ENCODE data around the gene ALK.
A peak's percentile ranks its signal among the peaks of the same experiment; 100 is the strongest.

Gene ALK

DNA sequence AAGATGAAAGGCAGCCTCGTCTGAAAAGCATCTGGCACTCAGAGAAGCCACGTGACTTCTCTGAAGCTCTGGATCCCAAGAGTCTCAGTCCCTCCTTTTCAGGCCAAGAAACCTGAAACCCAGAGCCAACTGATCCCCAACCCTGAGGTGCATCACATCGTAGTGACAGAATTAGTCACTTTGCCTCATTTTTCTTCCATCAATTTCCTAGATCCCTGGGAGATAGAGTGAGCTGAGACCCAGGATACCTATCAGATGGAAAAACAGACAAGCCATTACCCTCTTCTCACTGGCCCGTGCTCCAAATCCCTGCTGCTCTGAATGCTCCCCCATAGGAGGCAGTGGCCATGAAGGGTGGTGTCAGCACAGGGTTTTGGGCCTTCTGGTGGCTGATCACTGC is 113.1 kb downstream of the ALK start:
- no peak for DNase-seq
- intact Hi-C loops (cut with DNase I): no loop called here

DNA sequence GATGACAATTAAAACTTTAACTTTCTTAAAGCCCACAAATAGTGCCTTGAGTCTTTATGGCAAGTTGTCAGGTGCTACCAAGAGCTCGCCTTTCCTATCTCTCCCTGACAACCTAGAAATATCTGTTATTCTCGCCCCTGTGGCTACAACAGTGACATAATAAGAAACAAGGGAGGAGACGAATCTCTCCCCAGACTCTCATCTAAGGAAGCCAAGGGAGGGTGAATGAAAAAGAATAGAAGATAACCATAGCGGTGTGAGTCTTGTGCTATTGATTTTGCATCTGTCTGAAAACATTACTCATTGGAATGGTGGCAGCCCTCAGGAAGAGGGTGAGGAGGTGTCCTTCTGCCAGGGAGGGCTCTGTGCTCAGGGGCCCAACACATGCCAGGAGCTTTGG is 114.3 kb downstream of the ALK start:
- intact Hi-C loops (cut with DNase I): no loop called here
- DNase-seq: no peak

DNA sequence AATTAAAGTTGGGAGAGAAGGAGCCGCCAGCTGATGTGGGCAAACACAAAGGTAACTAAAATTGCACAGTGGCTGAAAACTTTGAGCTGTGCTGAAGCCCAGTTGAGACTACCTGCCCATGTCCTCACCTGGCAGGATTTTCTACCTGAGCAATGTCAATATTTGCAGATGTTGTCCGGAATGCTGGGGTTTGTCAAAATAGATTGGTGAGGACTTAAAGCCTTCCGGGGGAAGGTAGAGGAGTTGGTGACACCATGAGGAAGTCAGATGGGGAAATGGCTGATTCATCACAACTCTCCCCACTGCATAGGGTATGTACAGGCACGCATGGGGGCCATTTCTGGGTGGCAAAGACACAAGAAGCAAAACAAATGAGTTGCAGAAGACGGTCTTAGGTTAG is 114.9 kb downstream of the ALK start:
- intact Hi-C loops (cut with DNase I): no loop called here
- DNase-seq: no peak

DNA sequence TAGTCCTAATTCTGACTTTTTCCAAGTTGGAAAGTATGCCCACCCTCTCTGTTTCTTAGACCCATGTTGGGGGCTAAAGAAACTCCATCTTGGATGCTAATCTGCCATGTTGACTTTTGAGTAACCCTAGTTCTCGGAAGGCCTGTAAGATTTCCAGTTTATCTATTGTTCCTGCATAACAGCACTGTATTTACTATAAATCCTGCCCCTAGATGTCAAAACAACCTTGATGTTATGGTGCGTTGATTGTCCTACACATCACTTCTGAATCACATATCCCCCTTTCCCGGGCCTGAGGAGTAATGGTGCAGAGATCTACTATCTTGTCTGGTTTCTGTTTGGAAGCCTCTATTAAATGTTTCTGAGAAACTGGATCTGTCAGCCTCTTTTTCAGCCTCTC is 116.7 kb downstream of the ALK start:
- DNase-seq: no peak
- intact Hi-C loops (cut with DNase I): no loop called here

DNA sequence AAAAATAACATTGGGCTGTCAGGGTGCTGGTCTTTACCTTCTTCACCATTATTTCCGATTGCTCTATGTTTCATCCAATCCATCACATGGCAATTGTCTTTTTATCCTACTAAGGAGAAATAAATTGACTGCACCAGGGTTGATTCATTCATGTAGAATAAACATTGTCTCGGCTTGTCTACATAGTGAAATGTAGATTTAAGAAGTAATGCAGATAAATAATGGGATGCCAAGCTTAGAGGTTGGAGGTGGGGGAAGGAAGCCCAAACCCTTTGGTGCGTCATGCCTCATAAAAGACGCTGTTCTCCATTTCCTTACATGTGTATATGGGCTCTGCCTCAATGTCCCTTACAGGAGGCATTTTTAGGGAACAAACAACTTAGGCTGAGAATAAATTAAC is 117.8 kb downstream of the ALK start:
- no peak for DNase-seq
- intact Hi-C loops (cut with DNase I): no loop called here

DNA sequence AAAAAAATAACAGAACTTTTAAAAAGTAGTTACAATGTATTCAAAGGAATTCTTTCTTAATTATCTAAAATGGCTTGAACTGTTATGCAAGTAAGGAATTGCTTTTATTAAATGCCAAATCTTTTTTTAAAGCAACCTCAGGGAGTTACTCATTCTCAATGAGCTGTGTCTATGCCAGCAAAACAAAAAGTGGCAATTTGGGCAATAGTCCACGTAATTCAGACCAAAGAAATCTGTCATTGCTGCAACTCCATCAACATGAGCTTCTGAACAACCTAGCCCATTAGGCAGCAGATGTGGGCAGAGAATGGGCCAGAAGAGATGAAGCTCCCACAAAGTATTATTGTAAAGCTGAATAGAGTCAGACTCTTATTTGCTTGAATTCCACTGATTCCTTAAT is 118.4 kb downstream of the ALK start:
- intact Hi-C loops (cut with DNase I): no loop called here

DNA sequence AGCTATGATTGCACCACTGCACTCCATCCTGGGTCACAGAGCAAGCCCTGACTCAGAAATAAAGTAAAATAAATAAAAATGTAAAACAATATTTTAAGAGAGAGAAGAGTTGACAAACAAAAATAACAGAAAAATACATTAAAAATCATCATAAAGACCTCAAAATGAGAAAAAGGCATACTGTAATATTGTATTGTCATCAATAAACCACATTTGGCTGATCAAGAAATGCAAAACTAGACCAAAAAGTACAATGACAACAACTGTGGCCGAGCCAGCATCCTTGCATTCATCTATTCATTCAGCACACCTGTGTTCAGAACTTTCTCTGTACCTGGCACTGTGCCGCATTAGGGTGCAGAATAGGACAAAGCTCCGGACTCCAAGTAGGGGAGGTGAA is 121.8 kb downstream of the ALK start:
- intact Hi-C loops (cut with DNase I): no loop called here
- no peak for DNase-seq

More for the DNA sequence above, 118.4 kb downstream of the ALK start:
- peak in 1 of 42 donors; percentile 3 for DNase-seq

DNA sequence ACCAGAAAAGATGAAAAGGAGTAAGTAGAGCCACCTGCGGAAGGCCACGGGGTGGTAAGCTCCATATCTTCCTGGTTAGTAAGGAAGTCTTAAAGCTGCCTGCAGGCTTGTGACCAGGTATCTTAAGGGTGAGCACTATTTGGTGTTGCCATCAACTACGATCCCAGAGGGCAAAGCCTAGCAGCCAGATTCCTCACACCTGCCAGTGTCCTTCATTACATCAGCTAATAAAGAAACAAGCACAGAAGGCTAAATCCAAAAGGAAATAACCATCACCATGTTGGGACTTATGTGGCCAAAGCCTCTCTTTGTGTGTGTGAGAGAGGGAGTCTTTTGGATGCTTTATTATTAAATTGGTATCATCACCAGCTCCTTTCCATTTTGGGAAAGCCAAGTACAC is 123.5 kb downstream of the ALK start:
- no peak for DNase-seq
- intact Hi-C loops (cut with DNase I): no loop called here

DNA sequence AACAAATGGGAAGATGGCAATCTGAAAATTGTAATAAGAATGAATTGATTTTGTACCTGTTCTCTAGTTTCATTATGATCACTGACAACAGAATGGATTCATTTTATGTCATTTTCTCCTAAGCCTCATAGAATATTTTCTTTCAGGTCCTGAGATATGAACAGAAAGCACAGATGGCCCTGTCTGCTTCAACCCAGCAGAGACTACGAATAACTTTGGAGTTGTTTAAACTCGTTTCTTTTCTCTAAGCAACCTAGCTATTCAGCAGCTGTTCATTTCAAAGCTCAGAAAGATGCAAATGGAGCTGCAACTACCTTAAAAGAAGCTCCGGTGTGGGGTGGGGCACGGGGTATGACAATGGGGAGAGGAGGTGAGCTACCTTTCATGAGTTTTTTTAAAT is 124.9 kb downstream of the ALK start:
- intact Hi-C loops (cut with DNase I): no loop called here

DNA sequence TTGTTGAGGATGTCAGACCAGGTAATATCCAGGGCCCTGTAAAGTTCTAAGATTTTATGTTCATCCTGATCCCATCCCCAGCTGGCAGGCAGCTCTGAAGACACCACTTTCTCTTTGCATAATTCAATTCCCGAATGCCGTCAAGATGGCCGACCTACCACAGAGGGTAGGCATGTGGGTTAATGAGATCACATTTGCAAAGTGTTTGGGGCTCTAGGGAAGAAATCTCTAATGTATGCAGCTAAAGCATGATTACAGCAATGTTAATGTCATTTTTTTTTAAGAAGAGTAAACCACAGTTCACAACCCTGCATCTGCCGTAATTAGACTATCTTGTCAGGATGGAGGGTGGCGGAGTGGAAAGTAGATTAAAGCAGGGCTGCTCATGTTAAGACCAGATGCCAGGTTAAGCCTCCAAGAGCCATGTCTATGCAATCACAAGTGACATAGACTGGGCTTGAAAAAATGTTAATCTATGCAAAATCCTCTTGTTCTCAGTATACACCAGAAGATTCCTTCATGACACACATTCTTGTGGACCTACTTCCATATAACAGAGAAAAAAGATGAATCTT is 131.4 kb downstream of the ALK start:
- no peak for DNase-seq
- intact Hi-C loops (cut with DNase I): no loop called here

More for the DNA sequence above, 124.9 kb downstream of the ALK start:
- DNase-seq: no peak

DNA sequence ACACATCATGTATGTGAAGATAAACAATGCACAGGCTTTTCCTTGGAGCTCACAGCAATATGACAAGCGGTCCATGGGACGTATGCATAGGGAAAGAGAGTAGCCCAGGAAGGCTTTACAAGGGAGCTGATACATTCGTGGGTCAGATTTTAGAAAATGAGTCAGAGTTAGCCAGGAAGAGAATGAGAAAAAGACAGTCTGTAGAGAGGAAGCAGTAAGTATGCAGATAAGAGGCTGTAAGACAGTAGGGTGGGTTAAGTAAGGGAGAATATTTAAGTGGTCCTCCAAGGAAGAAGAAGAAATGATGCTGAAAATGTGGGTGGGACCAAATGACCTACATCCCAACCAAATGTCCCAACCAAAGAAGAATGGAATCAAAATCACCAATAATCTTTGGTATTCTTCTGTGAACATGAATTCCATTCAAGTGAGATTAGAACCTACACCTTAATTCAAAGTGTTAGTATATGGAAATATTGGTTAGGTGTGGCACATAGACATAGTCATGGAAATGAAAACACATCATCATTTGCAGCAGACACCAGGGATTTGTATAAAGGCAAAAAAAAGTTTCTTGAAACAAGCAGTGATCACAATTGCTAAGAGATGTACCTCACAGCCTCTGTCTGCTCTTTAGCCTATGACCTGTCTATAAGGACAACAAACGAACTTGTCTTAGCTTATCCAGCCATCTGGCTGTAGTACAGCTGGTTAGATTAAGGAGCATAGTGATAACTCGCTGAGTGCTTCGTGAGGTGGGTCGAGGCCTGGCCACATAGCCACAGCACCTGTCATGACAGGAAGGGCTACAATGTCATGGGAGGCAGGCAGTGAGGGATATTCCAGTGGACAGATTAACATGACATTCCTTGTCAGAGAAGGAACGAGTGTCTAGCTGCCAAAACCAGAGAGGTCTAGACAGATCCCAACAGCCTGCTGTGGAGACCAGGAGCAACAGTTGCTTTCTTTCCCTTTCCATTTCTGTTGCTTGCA is 133.6 kb downstream of the ALK start:
- intact Hi-C loops (cut with DNase I): no loop called here
- DNase-seq: no peak

DNA sequence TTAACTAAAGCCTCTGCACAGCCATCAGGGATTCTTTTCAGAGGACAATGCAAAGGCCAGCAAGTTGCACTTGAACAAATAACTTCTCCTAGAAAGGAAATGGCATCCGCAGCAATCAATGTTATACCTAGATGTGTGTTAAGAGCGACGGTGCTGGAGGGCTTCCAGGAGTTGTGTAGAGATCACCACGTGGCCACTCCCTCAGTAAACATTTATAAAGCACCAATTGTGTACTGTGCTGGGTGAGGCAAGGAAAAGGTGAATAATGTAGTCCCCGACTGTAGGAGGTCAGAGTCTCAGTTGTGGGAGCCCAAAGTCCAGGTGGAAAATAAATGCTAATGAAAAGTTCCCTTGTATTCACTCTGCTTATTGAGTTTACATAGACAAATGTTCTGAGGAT is 135.0 kb downstream of the ALK start:
- intact Hi-C loops (cut with DNase I): no loop called here
- no peak for DNase-seq

DNA sequence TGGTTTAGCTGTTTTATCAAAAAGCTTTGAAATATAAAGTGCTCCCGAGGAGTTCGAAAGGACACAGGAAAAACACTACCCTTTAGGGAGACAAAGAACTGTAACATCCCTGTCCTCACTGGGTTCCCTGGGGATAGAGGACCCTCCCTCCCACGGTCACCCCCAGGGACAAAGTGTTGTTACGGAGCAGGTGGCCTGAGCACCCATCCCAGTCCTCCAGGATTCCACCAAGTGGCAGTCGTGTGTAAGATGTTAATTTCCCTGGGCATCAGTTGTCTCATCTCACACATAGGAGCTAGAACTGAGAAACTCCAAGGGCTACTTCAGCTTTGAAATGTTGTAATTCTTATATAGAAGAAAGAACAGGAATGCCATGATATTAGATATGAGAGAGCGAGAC is 137.7 kb downstream of the ALK start:
- DNase-seq: no peak
- intact Hi-C loops (cut with DNase I): no loop called here

DNA sequence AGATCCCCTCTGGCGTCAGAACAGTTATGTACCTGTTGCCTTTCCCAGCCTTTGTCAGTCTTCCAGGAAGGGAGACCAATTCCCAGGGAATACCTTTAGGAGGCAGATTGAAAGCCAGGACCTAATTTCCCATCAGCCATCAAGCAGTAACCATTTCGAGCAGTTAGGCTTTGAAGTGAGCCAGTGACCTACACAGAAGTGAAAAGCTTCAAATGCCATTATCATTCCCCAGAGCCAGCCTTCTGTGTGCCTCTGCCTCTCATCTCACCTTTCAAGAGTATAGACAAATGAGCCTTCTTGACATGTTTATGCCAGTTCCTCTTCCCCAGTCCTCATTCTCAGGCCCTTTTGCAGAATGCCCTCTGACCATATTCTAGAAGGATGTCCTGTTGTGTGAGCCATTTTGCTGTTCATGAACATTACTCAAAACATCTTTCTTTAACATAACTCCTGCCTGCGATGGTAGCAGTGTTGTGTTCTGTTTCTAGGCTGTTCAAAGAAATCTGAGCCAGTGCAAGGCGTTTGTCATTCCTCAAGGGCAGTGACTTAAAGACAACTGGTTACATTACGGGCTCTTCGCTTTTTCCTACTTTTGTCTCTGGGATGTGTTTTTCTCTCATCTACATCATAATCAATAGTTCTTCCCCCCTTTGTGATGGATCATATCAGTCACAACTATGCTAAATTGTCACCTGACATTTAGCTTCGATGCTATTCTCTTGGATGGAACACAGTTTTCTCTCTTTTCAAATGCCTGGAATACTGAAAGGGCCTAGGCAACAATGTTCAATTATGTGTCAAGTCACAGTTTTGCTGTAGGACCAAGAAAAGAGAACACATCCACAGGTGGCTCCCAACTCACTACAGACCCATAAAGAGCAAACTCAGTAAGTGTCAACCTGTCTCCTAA is 138.6 kb downstream of the ALK start:
- intact Hi-C loops (cut with DNase I): no loop called here
- DNase-seq: no peak

DNA sequence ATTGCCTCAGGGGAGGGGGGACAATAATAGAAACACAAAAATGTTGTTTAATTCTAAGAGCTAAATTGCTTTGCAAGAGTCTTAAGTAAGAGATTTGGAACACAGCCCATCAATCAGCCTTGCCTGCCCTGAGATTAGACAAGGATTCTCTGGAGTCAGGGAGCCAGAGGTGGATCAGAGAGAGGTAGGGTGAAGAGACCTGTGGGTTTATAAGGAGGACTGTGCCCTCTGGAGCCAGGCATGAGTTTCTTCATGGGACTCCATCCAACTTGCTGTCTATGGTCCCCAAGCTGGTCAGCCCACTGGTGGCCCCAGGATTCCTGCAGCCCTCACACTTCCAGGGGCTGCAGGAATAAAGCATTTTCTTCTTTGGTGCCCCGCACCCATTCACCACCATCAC is 139.3 kb downstream of the ALK start:
- DNase-seq: no peak
- intact Hi-C loops (cut with DNase I): no loop called here

DNA sequence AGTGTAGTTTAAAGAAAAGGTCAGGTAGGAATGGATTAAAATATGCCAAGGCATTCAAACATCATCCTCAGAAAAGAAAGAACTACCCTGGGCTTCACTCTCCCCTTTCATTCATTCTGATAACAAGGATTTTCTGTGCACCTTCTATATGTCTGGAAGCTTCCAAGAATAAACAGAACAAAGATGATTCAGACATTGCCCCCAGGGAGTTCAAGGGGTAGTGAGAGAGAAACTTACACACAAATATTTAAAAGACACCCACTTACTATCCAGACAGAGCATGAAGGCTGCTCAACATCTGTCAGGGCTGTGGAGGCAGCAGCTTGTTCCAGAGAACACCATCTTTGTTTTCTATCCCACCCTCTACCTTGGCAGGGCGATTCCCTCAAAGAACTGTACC is 140.5 kb downstream of the ALK start:
- intact Hi-C loops (cut with DNase I): no loop called here
- DNase-seq: no peak

DNA sequence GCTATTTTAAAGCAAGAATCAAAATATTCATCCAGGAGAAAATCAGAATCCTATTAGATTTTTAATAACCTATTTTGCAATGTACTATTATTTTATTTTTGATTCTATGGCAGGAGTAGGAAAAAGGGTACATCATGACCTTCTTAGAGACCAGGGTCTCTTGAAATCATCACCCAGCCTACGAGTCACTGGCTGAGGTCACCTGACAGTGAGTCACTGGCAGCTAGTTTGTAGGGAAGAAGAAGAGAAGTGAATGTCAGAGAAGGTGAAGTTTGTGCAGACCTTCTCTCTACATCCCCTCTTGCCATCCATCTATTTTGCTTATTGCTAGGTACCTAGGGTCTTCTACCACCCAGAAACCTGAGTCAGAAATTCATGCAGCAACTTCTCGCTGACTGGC is 144.2 kb downstream of the ALK start:
- intact Hi-C loops (cut with DNase I): no loop called here
- no peak for DNase-seq

DNA sequence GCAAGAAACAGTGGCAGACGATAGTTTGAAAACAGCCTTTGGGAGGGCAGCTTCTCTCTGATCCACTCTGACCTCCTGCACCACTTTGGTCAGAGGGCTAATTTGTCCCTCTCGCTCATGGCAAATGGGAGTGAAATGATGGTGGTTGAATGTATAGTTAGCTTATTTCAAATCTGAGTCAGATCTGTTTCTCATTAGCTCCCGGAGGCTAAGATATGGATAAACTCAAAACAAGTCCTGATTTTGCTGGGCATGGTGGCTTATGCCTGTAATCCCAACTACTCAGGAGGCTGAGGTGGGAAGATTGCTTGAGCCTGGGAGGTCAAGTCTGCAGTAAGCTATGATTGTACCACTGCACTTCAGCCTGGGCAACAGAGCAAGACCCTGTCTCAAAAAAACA is 145.0 kb downstream of the ALK start:
- no peak for DNase-seq
- intact Hi-C loops (cut with DNase I): no loop called here

DNA sequence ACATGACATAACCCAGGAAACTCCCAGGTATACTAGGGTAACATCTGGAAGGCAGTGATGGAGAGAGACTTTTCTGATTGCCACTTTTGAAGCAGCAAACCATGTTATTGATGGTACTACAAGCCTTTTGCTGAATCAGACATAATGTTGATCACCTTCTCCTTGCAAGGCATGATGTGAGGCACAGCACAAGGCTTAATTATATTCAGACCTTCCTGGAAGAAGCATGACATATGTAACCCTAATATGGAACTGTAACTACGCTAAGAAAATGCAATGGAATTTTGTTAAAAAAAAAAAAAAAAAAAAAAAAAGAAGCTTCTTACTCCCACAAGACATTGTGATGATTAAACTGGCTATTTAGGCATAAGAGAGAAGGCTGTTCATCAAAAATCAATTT is 145.4 kb downstream of the ALK start:
- no peak for DNase-seq
- intact Hi-C loops (cut with DNase I): no loop called here

DNA sequence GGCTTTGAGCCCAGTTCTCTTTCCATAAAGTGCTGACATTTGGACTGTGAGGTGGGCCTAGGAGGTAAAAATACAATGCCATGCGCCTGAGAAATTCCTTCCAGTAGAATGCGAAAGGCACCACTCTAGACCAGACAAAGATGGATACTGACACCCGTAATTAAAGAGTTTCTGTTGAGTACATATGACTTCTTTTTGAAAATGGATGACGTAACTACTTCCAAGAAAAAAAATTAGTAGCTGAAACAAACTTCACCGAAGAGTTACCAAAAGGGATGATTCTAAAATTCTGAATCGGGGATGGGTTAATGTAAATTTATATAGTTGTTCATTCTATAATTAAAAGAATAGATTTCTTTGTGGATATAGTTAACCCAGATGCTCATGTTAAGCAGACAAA is 146.8 kb downstream of the ALK start:
- no peak for DNase-seq
- intact Hi-C loops (cut with DNase I): no loop called here
